Stimulated activated naive B cell treated with anti-CD40 and anti-IgM and Interleukin-4, amounts not matched to agents 10 μg/mL and 1 μg/mL and 100 μg/mL, for 72 hours (primary cell): ENCODE measurements around the gene CENPN.

Experiments
- ATAC-seq, 2 donors: fragments of 150-1000 bp; cut with Tn5 transposase; replicated peaks; 2 replicates each; pipeline ENCODE4 v1.10.0; 2021; ENCODE audit warnings: moderate library complexity in 1 of 2
- DNase-seq: peaks from one replicate; pipeline ENCODE4 v3.0.0; 2021
- H3K27ac Mint-ChIP-seq: one replicate; pipeline ENCODE4 v1.8.0; 2022; ENCODE audit warnings: mild to moderate bottlenecking, mixed read lengths
- H3K27me3 Mint-ChIP-seq, 2 donors: one replicate each; pipeline ENCODE4 v1.8.0; 2022; ENCODE audit warnings: mixed read lengths in 2 of 2
- H3K36me3 Mint-ChIP-seq, 2 donors: one replicate each; pipeline ENCODE4 v1.8.0; 2022; ENCODE audit warnings: mixed read lengths in 2 of 2, mild to moderate bottlenecking in 1 of 2
- H3K4me1 Mint-ChIP-seq, 2 donors: one replicate each; pipeline ENCODE4 v1.8.0; 2022; ENCODE audit warnings: mixed read lengths in 2 of 2, mild to moderate bottlenecking in 1 of 2
- H3K4me3 Mint-ChIP-seq, 2 donors: one replicate each; pipeline ENCODE4 v1.8.0; 2022; ENCODE audit warnings: mild to moderate bottlenecking in 2 of 2, mixed read lengths in 2 of 2, moderate library complexity in 1 of 2
- H3K9me3 Mint-ChIP-seq, 2 donors: one replicate each; pipeline ENCODE4 v1.8.0; 2022; ENCODE audit warnings: mixed read lengths in 2 of 2, mild to moderate bottlenecking in 1 of 2

CENPN gene

DNA sequence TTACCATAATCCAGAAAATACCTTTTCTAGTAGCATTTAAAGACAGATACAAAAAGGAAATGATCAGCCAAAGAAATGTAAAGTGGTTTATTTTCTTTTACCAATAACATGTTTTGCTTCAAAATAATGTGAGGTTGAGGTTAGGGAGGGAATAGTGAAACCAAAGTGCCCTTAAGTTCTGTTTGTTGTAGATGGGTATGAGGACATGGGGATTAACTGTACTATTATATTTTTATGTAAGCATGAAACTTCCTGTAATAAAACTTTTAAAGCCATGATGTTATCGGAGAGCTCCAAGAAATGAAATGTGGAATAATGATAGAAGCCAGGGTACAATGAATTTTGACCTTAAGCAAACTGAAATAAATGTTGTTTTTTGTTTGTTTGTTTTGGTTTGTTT lies 60.2 kb downstream of the CENPN start:
- no peaks in the 10 kb centered on the region for H3K27me3 Mint-ChIP-seq
- no peaks in the 10 kb centered on the region for H3K9me3 Mint-ChIP-seq
- ATAC-seq, result no peak
- H3K4me1 Mint-ChIP-seq, result no peaks in the 10 kb centered on the region
- H3K36me3 Mint-ChIP-seq, result no peaks in the 10 kb centered on the region
- DNase-seq, result no peak
- no peak overlapping the region for H3K27ac Mint-ChIP-seq
- no peak overlapping the region for H3K4me3 Mint-ChIP-seq

DNA sequence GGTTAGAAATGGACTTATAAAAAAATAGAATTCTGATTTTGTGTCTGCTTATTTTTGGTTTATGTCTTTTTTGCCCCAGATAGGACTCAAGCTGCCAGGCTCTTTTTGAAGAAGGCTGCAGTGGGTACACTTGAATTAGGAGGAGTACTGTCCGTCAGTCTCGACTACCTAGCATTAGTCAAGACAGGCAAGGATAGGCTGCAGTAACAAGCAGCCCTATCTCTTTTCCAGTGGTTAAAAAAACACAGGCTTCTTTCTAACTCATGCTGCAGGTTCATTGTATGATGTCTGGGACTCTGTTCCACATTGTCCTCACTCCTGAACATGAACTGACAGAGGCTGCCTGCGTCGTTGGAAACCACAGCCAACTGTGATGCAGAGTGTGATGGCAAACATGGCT lies 62.0 kb downstream of the CENPN start:
- H3K36me3 Mint-ChIP-seq, result no peaks in the 10 kb centered on the region
- H3K27ac Mint-ChIP-seq, result no peak overlapping the region
- H3K4me3 Mint-ChIP-seq, result no peak overlapping the region
- no peak for DNase-seq
- no peaks in the 10 kb centered on the region for H3K4me1 Mint-ChIP-seq
- H3K27me3 Mint-ChIP-seq, result no peaks in the 10 kb centered on the region
- no peak for ATAC-seq
- H3K9me3 Mint-ChIP-seq, result no peaks in the 10 kb centered on the region

GRCh38 chr16:81070979-81071378 lies 64.0 kb downstream of the CENPN start:
- H3K4me1 Mint-ChIP-seq, result no peaks in the 10 kb centered on the region
- no peaks in the 10 kb centered on the region for H3K27me3 Mint-ChIP-seq
- no peaks in the 10 kb centered on the region for H3K36me3 Mint-ChIP-seq
- H3K9me3 Mint-ChIP-seq, result no peaks in the 10 kb centered on the region
- H3K4me3 Mint-ChIP-seq, result no peak overlapping the region
- ATAC-seq (no peak), DNase-seq (no peak)
- no peak overlapping the region for H3K27ac Mint-ChIP-seq

DNA sequence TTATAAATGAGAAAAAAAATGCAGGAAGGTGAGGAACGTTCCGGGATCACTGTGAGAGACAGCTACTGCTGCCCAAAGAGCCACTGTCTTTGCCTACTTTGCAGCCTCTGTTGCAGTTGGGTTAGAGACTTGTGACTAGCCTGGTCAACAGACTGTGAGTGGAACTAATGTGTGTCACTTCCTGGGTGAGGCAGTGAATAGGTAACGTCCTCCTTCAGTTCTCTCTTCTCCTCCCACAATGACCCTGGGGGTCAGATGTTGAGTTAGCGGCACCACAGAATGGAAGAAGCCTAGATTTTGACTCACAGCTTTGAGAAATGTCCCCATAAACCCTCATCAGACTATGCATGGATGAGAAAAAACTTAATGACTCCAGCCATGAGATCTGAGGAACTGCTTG lies 64.8 kb downstream of the CENPN start:
- ATAC-seq (no peak), DNase-seq (no peak)
- Mint-ChIP-seq H3K4me1 (no peaks in the 10 kb centered on the region), H3K36me3 (no peaks in the 10 kb centered on the region), H3K9me3 (no peaks in the 10 kb centered on the region), H3K27ac (no peak overlapping the region), H3K27me3 (no peaks in the 10 kb centered on the region), H3K4me3 (no peak overlapping the region)

GRCh38 chr16:81073560-81074330 lies 66.7 kb downstream of the CENPN start:
- Mint-ChIP-seq H3K9me3 (no peaks in the 10 kb centered on the region), H3K4me3 (no peak overlapping the region), H3K27me3 (no peaks in the 10 kb centered on the region), H3K27ac (no peak overlapping the region), H3K36me3 (no peaks in the 10 kb centered on the region), H3K4me1 (peaks cover 0 to 4% of the 10 kb centered on the region in 2 donors)
- DNase-seq (no peak), ATAC-seq (no peak)

DNA sequence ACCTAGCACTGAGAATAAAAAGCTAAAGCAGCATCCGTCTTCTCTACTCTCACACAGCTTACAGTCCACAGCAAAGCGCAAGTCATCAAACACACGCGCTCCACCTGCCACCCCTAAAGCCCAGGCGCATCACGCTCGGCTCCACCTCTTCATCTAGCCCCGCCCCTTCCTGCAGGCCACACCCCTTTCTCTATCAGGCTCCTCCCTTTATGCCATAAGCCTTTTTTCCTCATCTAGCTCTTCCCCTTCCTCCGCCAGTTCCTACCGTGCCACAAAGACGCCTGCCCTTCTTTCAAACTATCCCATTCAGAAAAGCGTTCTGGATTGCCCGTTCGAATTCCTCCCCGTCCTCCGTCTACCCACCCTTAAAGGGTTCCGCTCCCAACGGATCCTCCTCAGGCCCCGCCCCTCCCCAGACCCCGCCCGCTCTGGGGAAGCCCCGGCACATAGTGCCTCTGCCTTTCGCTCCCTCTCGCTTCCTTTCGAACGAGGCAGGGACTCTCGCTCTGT lies 69.6 kb downstream of the CENPN start:
- no peak overlapping the region for H3K27ac Mint-ChIP-seq
- peaks cover 0 to 4% of the 10 kb centered on the region in 2 donors for H3K4me1 Mint-ChIP-seq
- peak; percentile 82 to 86 for ATAC-seq
- no peaks in the 10 kb centered on the region for H3K36me3 Mint-ChIP-seq
- H3K9me3 Mint-ChIP-seq, result no peaks in the 10 kb centered on the region
- H3K27me3 Mint-ChIP-seq, result no peaks in the 10 kb centered on the region
- H3K4me3 Mint-ChIP-seq, result no peak overlapping the region
- peak; percentile 85 for DNase-seq

DNA sequence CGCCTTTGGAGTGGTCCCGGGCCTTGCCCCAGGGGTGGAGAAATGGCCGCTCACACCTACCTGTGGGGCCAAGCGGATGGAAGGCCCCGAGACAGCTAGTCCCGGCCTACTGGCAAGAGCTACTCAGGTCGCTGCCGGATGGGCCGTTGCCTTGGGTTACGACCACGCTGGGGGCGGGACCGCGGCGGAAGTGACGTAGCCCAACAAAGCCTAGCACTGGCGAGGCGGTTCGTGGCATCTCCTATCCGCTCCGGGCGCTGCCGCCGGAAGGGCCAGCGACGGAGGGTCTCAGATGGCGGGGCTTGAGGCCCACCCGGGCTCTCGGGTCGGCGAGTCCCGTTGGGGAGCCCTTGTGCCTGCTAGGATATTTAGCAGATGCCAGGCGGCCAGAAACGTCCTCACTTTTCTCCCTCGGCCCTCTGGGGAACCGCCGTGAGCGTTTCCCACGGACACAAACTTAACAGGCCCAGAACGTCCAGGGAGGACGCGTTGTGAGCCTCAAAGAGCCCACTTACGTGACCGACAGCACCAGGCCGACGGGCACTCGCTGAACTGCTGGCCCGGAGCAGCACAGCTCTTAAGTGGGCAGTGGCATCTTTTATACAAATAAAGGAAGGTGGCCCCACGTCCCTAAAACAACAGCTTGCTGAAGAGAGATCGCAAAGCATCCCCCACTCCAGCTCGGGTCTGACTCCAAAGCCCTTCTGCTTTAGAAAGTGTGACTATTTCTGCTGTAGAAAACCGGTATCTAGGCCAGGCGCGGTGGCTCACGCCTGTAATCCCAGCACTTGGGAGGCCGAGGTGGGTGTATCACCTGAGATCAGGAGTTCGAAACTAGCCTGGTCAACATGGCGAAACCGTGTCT lies 70.3 kb downstream of the CENPN start, which contains the start of gene C16orf46:
C16orf46 (minus strand) TSS at position 163 of the 865 bp plus-strand sequence. CDS start 13,283 bp downstream, outside the sequence.
- peak; percentile 98 for DNase-seq
- ATAC-seq, result peak; percentile 94
- H3K27me3 Mint-ChIP-seq, result no peaks in the 10 kb centered on the region
- H3K4me1 Mint-ChIP-seq, result peaks cover 0 to 4% of the 10 kb centered on the region in 2 donors
- no peaks in the 10 kb centered on the region for H3K9me3 Mint-ChIP-seq
- H3K4me3 Mint-ChIP-seq, result no peak within 1 kb of the TSS
- H3K36me3 Mint-ChIP-seq, result no peaks in the 10 kb centered on the region
- H3K27ac Mint-ChIP-seq, result no peak within 1 kb of the TSS

DNA sequence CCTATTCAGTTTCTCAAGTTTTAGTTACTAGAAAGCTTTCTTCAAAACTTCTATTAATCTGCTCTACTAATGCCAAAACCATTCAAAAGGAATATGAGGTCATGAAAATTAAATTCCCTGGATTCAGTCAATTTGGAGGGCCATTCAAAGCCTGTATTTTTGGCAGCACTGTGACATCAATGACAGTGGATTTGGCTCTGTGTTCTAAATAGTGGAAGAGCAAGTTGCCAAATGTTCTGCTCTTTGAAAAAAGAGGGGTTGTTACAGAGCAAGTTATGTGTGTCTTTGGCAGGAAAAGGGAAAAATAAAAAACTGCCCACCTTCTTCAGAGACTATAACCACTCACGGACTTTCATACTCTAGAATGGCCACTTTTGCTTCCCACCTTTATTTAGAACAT lies 73.2 kb downstream of the CENPN start:
- ATAC-seq, result no peak
- no peaks in the 10 kb centered on the region for H3K27me3 Mint-ChIP-seq
- H3K9me3 Mint-ChIP-seq, result no peaks in the 10 kb centered on the region
- no peak for DNase-seq
- no peak overlapping the region for H3K4me3 Mint-ChIP-seq
- no peak overlapping the region for H3K27ac Mint-ChIP-seq
- H3K36me3 Mint-ChIP-seq, result no peaks in the 10 kb centered on the region
- peaks cover 0 to 4% of the 10 kb centered on the region in 2 donors for H3K4me1 Mint-ChIP-seq

DNA sequence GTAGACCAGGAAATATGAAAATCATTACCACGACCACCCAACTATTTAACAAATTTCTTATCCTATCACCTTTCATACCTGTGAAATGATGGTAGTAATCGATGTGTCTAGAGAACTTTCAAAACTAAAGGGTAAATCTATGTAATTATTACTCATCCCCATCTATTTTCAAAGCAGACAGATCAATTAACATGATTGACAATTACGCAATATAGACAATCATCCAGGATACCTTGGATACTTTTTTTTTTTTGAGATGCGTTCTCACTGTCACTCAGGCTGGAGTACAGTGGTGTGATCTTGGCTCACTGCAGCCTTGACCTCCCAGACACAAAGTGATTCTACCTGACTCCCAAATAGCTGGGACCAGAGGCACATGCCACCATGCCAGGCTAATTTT lies 74.0 kb downstream of the CENPN start:
- Mint-ChIP-seq H3K27me3 (no peaks in the 10 kb centered on the region), H3K27ac (no peak overlapping the region), H3K9me3 (no peaks in the 10 kb centered on the region), H3K36me3 (no peaks in the 10 kb centered on the region), H3K4me3 (no peak overlapping the region), H3K4me1 (peaks cover 0 to 4% of the 10 kb centered on the region in 2 donors)
- ATAC-seq (no peak), DNase-seq (no peak)
